Activated CD4-positive, CD25-positive, alpha-beta regulatory T cell (primary cell): Measurements from ENCODE around the gene PCNA.
"Not testable (repeated sequence)": the region's sequence is repeated elsewhere in the genome, so short reads cannot be mapped to it uniquely, and the experiment has no call there.

Experiments
- DNase-seq, 4 experiments: peaks; one replicate each; lab custom pipeline; 2025; lab: John Stamatoyannopoulos, UW

Gene PCNA

DNA sequence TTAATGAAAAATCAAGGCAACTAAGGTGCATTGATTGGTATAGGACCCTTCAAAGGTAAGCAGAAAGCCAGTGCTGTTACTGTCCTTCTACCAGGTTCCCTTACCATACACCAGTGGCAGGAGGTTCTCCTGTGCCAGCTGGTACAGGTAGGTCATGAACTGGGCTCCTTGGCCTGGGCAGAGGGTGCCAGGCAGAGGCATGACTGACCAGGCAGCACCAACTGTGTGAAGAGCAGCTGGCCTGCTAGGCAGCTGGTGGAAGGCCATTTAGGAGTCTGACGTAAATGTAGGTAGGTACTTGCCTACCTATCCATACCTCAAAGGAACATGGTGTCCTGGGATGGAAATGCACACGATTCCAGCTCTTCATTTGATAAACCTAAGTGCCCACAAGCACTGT lies 23.3 kb downstream of the PCNA start:
- DNase-seq: no peak

DNA sequence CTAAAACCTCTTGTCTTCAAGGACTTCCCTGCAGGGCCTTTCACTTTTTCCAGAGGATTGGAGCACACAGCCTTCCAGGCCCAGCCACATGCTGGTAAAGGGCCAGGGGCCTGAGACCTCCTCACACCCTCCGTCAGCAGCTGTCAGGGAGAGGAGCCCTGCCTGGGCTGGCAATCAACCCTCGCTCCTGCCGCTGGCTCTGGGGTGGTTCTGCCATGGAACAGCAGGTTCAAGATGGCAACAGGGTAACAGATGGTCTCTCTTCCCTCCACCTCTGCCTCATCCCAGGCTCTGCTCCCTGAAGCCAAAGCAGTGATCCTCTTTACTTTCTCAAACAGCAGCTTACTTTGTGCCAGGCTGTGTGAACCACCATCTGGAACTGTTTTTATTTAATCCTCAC lies 23.8 kb downstream of the PCNA start:
- DNase-seq: no peak

DNA sequence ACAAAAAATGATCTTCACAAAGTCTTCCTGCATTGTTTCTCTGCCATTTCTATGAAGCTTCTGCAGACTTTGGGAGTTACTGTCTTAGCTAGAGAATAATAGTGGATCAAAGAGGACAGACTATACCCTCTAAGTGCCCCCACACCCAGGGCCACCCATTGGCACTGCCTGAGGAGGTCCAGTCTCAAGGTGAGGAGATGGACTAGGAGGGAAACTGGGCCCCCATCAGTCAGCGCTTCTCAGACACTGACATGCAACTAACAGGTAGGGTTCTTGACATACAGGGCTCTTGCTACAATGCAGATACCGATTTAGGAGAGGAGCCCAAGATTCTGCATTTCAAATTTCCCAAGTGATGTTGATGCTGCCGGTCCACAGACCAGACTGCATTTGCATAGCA lies 24.3 kb downstream of the PCNA start:
- no peak for DNase-seq

DNA sequence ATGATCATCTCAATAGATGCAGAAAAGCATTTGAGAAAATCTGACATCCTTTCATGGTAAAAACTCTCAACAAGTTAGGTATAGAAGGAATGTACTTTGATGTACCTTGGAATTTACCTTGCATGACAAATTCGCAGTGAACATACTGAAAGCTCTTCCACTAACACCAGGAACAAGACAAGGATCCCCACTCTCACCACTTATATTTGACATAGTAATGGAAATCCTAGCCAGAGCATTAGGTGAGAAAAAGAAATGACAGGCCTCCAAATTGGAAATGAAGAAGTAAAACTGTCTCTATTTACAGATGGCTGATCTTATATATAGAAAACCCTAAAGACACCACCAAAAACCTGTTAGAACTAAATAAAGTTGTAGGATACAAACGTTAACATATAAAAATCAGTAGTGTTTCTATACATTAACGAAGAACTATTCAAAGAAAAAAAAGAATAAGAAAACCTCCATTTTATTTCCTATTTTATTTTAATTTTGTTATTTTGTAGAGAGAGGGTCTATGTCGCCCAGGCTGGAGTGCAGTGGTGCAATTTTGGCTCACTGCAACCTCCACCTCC lies 26.9 kb downstream of the PCNA start:
- DNase-seq: no peak

DNA sequence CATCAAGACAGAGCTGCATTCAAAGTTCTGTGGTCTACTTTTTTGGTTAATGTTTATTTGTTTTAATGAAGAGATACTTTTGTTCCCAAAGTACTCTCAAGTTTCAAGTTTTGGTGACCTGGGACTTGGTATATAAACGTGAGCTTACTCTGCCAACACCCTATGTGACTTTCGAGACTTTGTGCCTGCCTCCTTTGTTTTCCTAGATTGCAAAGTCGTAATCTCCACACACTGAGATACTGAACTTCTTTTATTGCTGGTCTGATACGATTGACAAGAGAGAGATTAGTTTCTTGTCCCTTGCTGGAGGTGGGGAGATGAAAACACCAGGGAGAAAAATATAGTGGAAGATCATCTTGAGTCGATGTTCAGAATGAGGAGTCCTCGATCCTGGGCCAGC lies 27.9 kb downstream of the PCNA start:
- DNase-seq: no peak

DNA sequence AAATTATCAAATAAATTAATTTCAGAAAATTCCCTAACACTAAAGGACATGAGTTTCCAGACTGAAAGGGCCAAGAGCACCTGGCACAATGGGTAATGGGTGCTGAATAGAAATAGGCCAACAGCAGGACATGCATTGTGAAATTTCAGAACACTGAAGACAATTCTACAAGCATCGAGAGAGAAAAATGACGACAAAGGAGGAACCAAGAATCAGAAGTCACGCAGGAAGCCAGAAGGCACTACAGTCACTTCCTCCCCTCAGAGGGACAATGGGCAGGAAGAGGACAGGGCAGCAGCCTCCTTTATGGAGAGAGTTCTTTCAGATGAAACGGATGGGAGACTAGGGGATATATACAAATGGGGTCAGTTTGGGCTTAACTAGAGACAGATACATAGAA lies 29.6 kb downstream of the PCNA start:
- no peak for DNase-seq

DNA sequence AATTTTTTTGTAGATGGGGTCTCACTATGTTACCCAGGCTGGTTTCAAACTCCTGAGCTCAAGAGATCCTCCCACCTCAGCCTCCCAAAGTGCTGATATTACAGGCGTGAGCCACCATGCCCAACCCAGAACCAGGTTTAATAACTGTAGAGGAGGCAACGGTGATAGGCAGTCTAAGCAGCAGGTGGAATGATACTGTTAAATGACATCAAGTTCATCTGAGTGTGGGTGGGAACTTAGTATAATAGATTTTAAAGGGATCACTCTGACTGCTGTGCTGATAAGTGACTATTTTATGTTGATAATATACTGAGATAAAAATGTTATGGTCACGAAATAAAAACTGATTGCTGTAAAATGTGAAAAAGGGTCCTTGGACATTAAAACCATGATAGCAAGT lies 31.1 kb downstream of the PCNA start:
- no peak for DNase-seq

DNA sequence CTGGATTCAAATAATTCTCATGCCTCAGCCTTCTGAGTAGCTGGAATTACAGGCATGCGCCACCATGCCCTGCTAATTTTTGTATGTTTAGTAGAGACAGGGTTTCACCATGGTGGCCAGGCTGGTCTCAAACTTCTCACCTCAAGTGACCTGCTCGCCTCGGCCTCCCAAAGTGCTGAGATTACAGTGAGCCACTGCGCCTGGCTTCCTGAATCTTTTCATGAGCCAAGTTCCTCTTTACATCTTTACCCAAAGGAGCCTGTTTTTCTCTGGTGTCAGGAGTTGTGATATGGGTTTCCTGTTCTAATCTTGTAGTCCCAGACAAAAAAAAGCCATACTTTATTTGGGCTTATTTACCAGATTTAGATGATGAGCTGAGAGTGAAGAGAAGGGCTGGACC lies 34.4 kb downstream of the PCNA start:
- no peak for DNase-seq

DNA sequence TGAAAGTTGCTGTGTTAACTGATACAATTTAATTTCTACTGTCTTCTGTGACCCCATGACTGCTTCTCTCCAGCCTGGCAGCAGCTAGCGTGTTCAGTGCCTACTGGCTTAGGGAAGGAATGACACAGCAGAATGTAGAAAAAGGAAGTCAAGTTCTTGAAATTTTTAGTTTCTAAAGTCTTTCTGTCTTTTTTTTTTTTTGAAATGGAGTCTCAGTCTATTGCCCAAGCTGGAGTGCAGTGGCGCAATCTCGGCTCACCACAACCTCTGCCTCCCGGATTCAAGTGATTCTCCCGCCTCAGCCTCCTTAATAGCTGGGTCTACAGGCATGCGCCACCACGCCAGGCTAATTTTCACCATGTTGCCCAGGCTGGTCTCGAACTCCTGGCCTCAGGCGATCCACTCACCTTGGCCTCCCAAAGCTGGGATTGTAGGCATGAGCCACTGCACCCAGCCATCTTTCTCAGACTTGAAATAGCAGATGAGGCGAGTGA lies 39.3 kb downstream of the PCNA start:
- no peak for DNase-seq

DNA sequence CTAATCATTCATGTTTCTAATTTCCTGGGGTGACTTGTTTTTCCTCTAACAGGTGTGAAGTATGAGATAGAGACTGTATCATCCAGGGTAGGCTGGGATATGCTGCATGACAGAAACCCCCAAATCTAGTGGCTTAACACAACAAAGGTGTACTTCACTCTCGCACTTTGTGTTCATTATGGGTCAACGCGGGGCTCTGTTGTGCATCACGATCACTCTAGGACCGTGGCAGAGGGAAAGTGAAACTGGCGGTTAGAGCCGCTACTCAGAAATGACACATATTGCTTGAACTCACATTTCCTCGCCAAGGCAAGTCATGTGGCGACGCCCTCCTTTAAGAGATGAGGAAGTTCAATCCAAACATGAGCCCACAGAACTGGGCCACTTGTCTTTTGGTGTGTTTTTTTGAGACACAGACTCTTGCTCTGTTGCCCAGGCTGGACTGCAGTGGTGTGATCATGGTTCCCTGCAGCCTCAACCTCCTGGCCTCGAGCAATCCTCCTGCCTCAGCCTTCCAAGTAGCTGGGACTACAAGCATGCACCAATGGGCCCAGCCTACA lies 41.3 kb downstream of the PCNA start:
- DNase-seq: peak; percentile 30 to 59 (median 54)

DNA sequence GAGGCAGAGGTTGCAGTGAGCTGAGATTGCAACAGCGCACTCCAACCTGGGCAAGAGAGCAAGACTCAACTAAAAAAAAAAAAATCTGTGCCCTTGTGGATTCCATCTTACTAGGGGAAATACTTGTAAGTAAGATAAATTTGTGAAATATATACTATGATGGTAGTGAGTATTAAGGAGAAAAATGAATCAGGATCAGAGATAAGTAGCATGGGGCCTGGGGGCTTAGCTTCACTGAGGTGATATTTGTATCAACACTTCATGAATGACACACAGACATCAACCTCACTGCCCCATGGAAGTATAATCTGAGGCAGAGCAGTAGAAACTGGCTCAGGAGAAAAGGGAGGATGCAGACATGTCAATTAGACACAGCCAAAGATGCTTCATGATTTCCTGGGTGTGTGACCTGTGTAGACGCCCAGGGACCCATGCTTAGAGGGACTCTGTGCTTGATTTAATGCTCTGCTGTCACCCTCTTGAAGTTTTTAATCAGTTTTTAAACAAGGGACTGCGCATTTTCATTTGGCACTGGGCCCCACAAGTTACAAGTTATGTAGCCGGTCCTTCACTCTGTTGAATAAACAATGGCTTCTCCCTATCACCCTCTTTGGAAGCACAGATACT lies 41.9 kb downstream of the PCNA start:
- no peak for DNase-seq

DNA sequence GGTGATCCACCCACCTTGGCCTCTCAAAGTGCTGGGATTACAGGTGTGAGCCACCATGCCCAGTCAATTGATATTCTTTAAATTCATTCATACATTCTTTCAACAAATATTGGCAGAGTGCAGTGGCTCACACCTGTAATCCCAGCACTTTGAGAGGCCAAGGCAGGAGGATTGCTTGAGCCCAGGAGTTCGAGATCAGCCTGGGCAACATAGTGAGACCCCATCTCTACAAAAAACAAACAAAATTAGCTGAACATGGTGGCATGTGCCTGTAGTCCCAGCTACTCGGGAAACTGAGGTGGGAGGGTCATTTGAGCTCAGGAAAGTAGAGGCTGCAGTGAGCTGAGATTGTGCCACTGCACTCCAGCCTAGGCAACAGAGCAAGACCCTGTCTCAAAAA lies 42.8 kb downstream of the PCNA start:
- DNase-seq: not testable (repeated sequence)

DNA sequence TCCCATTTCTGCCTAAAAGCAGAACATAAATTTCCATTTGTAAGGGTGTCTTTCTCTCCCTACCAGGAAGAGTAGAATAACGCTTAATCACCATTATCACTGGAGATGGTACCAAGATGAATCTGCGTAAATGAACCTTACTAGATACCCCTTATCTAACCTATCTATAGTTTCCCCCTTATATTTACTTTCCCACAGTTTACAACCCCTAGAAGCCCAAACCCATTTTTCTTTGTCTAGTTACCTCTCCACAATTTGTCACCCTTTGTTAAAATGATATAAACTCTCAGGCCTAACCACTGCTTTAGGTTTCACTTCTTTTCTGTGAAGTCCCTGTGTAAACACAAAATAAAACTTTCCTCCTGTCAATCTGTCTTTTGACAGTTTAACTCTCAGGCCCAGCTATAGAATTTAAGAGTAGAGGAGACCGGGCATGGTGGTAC lies 45.5 kb downstream of the PCNA start:
- DNase-seq: no peak

DNA sequence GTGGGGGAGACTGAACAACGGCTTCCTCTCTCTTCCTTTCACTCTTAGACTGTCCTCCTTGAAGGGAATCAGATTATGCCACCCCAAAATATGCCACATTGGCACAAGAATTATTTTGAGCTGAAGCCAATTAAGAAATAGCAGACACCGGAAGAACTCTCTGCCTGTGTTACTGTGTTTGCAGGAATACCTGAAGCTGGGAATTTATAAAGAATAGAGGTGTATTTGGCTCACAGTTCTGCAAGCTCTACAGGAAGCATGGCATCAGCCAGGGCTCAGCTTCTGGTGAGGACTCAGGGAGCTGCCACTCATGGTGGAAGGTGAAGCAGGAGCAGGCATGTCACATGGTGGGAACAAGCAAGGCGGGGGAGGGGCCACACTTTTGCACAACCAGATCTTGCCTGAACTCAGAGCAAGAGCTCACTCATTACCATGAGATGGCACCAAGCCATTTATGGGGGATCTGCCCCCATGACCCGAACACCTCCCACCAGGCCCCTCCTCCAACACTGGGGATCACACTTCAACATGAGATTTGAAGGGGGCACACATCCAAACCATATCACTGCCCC lies 46.0 kb downstream of the PCNA start:
- no peak for DNase-seq

DNA sequence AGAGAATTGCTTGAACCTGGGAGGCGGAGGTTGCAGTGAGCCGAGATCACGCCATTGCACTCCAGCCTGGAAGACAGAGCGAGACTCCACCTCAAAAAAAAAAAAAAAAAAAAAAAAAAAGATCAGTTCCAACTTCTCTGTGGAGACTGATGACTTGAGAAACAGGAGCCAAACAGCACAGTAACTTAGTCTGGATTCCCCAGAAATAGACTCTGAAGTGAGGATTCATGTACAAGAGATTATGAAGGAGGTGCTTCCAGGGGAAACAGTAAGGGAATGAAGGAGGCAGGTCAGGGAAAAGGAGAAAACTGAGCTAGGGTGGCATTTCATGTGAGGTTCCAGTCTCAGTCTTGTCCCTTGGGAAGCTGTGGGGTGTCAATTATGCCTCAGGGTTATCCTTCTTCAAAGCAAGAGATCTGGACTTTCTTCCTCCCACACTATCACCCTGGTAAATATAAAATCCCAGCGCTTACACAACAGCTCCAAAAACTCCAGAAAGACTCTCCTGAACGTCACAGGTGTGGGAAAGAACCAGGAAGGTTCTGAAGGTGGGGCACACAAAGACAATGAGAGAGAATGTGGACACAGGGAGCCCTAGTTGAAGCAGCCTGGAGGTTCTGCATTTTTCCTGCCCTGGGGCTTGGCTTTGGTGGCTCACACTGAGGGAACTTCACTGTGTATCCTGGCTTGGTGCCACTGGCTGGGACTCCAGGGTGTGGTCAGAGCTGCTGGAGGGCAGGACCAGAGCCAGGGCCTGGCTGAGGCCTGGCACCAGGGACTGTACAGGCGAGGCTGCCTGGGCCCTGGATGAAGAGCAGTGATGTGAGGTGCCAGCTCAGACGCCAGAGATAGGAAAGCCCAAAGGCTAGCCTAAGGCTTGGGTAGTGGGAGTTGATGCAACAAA lies 46.8 kb downstream of the PCNA start:
- DNase-seq: no peak

DNA sequence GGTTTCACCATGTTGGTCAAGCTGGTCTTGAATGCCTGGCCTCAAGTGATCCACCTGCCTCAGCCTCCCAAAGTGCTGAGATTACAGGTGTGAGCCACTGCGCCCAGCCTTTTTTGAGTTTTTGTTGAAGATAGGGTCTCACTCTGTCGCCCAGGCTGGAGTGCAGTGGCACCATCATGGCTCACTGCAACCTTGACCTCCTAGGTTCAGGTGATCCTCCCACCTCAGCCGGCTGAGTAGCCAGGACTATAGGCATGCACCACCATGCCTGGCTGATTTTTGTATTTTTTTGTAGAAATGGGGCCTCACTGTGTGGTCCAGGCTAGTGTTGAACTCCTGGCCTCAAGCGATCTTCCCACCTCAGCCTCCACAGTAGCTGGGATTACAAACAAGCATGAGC lies 47.8 kb downstream of the PCNA start:
- not testable (repeated sequence) for DNase-seq

DNA sequence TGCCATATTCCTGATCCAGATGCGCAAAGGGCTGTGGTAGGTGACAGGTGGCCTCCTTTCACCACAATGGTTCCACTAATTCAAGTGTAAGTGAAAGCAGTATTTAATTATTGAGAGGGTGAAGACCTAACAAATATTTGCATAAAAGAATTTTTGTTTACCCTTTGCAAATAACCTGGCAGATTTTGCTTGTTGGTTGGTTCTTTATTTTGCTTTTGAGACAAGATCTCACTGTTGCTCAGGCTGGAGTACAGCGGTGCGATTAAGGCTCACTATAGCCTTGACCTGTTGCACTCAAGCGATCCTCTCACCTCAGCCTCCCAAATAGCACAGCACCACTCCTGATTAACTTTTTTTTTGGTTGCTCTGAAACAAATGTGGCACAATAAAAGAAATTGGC lies 49.2 kb downstream of the PCNA start:
- no peak for DNase-seq

DNA sequence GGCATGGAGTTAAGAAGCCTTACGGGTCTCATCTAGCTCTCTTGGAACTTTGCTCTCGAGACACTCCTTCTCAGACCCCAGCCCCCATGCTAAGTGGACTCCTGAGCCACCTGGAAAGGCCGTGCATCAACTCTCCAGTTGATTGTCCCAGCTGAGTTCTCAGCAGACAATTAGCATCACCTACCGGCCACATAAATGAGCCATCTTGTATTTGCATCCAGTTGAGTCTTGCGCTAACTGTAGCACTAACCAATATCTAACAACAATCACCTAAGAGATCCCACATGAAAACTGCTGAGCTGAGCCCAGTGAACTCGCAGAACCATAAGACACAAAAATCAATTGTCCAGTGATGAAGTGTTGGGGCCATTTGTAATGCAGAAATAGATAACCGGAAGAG lies 49.7 kb downstream of the PCNA start:
- DNase-seq: no peak

DNA sequence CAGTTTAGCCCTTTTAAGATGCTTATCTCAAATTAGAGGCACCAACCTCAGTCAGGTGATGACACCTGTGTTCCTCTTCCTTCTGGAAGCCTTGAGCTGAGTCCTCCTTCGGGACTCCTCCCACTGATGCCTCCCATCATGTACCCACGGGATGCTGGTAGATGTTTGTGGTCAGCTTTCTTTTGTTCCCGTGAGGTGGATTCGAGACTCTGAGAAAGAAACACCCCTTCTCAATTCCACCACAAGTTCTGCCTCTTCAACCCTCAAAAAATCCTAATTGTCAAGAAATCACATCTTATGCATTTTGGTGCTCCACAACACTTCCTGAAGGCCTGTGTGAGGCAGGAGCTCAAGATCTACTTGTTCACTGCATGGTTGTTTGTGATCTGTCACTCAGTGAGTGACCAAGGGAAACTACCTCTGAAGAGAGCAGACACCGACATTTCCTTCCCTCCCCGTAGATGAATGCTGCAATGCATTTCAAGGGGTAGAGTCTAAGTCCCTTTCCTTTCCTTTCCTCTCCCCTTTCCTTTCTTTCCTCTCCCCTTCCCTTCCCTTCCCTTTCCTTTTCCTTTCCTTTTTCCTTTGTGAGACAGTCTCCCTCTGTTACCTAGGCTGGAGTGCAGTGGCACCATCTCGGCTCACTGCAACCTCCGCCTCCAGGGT lies 50.5 kb downstream of the PCNA start:
- no peak for DNase-seq

DNA sequence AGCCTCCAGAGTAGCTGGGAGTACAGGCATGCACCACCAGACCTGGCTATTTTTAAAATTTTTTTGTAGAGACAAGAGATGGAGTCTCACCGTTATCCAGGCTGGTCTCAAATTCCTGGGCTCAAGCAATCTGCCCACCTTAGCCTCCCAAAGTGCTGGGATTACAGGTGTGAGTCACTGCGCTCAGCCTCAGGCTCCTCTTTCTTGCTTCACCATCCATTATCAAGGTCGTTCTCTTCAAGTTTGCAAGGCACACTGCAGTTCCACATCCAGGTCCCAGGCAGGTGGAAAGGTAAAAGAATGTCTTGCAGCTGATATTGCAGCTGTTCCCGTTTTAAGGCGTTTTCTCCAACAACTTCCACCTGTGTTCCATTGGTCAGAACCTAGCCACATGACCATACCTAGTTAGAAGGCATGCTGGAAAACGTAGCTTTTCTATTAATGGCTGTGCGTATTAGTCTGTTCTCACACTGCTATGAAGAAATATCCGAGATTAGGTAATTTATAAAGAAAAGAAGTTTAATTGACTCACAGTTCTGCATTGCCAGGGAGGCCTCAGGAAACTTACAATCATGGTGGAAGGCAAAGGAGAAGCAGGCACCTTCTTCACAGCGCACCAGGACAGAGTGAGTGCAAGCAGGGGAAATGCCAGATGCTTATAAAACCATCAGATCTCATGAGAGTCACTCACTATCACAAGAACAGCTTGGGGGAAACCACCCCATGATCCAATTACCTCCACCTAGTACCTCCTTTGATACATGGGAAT lies 51.7 kb downstream of the PCNA start:
- DNase-seq: no peak

DNA sequence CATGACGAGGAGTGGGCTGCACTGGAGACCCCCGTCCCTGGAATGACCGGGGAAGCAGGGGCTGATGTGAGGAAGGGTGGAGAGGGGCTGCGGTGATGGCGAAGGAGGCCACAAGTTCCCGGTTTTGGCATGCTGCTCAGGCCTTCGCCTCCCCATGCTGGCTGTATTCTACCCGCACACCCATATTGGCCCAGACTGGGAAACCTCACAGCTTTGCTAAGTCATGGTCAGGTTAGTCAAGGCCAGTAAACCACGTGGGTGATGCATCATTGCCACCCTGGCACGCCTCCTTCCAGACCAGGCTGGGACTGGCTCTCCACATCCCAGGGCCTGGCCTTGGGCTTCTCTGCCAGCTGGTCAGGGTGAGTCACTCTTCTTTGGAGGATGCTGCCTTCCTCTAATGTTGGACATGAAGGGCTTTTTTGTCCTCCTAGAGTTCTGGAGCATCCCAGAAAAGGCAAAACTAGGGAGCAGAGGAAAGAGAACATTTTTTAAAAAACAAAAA lies 53.8 kb downstream of the PCNA start:
- no peak for DNase-seq
